D721Med (cell line): Measurements from ENCODE around the gene CCDC102B.
A peak's percentile ranks its signal among the peaks of the same experiment; 100 is the strongest.
"Not testable (repeated sequence)": the region's sequence is repeated elsewhere in the genome, so short reads cannot be mapped to it uniquely, and the experiment has no call there.

Source experiments
- DNase-seq: peaks from one replicate; pipeline ENCODE4 v3.0.0; 2011; ENCODE audit warnings: low spot score; ENCODE audit not compliant: insufficient read length
- FAIRE-seq: peaks from 2 replicates; lab custom pipeline; 2011; peaks lifted over from hg19 to GRCh38; lab: Jason Lieb, UNC
- CTCF ChIP-seq: IDR thresholded peaks from 2 replicates; pipeline ENCODE4 v1.5.1; 2012; ENCODE audit warnings: mild to moderate bottlenecking, control low read depth; ENCODE audit not compliant: insufficient read depth; ENCODE audit errors: missing control alignments

The CCDC102B gene

GRCh38 chr18:68940039-68940438 is 142.2 kb downstream of the CCDC102B start:
- no peak for DNase-seq
- FAIRE-seq: no peak
- no peak for TF ChIP-seq CTCF

- TF ChIP-seq CTCF: no peak
- FAIRE-seq: no peak
- DNase-seq: no peak
Measured at GRCh38 chr18:68940754-68941153, 142.9 kb downstream of the CCDC102B start.

GRCh38 chr18:68942230-68942629 is 144.3 kb downstream of the CCDC102B start:
- DNase-seq (no peak), FAIRE-seq (no peak)

GRCh38 chr18:68943861-68944260 is 146.0 kb downstream of the CCDC102B start:
- not testable (repeated sequence) for FAIRE-seq, DNase-seq

More at GRCh38 chr18:68942230-68942629, 144.3 kb downstream of the CCDC102B start:
- TF ChIP-seq CTCF: no peak

- DNase-seq (no peak), FAIRE-seq (no peak)
Measured at GRCh38 chr18:68944330-68944729, 146.4 kb downstream of the CCDC102B start.

GRCh38 chr18:68944826-68945225 is 146.9 kb downstream of the CCDC102B start:
- DNase-seq (no peak), FAIRE-seq (no peak)
- TF ChIP-seq CTCF: no peak

More at GRCh38 chr18:68944330-68944729, 146.4 kb downstream of the CCDC102B start:
- no peak for TF ChIP-seq CTCF

GRCh38 chr18:68948622-68949021 is 150.7 kb downstream of the CCDC102B start:
- no peak for DNase-seq
- TF ChIP-seq CTCF: no peak
- no peak for FAIRE-seq

GRCh38 chr18:68954738-68955137 is 156.9 kb downstream of the CCDC102B start:
- FAIRE-seq (peak; percentile 100), DNase-seq (no peak)
- TF ChIP-seq CTCF: no peak
